ENCODE data around the gene ZNF337. TPM values are rescaled to one million over a fixed set of nuclear protein-coding genes. Genes with fewer than 3 reads are reported as not detected.
A peak's percentile ranks its signal among the peaks of the same experiment; 100 is the strongest.

The ZNF337 gene
- total and polyA plus RNA-seq, 2 of the 13 experiments (the other 11 are each of a cell fraction or from before 2014, with no cell fraction given): 17.0 to 19.6 TPM

DNA sequence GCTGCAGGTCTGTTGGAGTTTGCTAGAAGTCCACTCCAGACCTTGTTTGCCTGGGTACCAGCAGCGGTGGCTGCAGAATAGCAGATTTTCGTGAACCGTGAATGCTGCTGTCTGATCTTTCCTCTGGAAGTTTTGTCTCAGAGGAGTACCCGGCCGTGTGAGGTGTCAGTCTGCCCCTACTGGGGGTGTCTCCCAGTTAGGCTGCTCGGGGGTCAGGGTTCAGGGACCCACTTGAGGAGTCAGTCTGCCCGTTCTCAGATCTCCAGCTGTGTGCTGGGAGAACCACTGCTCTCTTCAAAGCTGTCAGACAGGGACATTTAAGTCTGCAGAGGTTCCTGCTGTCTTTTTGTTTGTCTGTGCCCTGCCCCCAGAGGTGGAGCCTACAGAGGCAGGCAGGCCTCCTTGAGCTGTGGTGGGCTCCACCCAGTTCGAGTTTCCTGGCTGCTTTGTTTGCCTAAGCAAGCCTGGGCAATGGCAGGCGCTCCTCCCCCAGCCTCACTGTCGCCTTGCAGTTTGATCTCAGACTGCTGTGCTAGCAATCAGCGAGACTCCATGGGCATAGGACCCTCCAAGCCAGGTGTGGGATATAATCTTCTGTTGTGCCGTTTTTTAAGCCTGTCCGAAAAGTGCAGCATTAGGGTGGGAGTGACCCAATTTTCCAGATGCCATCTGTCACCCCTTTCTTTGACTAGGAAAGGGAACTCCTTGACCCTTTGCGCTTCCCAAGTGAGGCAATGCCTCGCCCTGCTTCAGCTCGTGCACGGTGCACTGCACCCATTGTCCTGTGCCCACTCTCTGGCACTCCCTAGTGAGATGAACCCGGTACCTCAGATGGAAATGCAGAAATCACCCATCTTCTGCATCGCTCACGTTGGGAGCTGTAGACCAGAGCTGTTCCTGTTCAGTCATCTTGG, 22.5 kb upstream of the ZNF337 start (continued):
- TF ChIP-seq, protein P1, sequence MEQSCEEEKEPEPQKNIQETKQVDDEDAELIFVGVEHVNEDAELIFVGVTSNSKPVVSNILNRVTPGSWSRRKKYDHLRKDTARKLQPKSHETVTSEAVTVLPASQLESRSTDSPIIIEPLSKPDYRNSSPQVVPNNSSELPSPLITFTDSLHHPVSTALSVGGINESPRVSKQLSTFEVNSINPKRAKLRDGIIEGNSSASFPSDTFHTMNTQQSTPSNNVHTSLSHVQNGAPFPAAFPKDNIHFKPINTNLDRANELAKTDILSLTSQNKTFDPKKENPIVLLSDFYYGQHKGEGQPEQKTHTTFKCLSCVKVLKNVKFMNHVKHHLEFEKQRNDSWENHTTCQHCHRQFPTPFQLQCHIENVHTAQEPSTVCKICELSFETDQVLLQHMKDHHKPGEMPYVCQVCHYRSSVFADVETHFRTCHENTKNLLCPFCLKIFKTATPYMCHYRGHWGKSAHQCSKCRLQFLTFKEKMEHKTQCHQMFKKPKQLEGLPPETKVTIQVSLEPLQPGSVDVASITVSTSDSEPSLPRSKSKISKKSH (CRISPR knock-in tag; IDR thresholded peaks at IDR 0.05; ENCODE audit: borderline replicate concordance): 0 out of 2 replicates have a peak, but pooled peaks have one; percentile 69
- TF ChIP-seq AHR (CRISPR knock-in tag; IDR thresholded peaks at IDR 0.05) (0 out of 2 replicates have a peak, but pooled peaks have one; percentile 70), ZNF792 (CRISPR knock-in tag; IDR thresholded peaks at IDR 0.05) (0 out of 2 replicates have a peak, but pooled peaks have one; percentile 17), HOXA3 (CRISPR knock-in tag; IDR thresholded peaks at IDR 0.05) (peak; percentile 80), NAIF1 (CRISPR knock-in tag; IDR thresholded peaks at IDR 0.05; ENCODE audit: borderline replicate concordance) (peak; percentile 47; the same call in 1 of the 2 replicates), MIER3 (CRISPR knock-in tag; IDR thresholded peaks at IDR 0.05; ENCODE audit: borderline replicate concordance) (0 out of 2 replicates have a peak, but pooled peaks have one; percentile 30), BRD4 (CRISPR knock-in tag; IDR thresholded peaks at IDR 0.05) (peak; percentile 40; the same call in 1 of the 2 replicates)
- TF ChIP-seq, protein P2, sequence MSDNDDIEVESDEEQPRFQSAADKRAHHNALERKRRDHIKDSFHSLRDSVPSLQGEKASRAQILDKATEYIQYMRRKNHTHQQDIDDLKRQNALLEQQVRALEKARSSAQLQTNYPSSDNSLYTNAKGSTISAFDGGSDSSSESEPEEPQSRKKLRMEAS (IDR thresholded peaks at IDR 0.05): 0 out of 2 replicates have a peak, but pooled peaks have one; percentile 17
- TF ChIP-seq, protein P3, sequence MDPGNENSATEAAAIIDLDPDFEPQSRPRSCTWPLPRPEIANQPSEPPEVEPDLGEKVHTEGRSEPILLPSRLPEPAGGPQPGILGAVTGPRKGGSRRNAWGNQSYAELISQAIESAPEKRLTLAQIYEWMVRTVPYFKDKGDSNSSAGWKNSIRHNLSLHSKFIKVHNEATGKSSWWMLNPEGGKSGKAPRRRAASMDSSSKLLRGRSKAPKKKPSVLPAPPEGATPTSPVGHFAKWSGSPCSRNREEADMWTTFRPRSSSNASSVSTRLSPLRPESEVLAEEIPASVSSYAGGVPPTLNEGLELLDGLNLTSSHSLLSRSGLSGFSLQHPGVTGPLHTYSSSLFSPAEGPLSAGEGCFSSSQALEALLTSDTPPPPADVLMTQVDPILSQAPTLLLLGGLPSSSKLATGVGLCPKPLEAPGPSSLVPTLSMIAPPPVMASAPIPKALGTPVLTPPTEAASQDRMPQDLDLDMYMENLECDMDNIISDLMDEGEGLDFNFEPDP (CRISPR knock-in tag; conservative IDR thresholded peaks at IDR 0.05): 0 out of 2 replicates have a peak, but pooled peaks have one; percentile 58
- TF ChIP-seq, protein P4, sequence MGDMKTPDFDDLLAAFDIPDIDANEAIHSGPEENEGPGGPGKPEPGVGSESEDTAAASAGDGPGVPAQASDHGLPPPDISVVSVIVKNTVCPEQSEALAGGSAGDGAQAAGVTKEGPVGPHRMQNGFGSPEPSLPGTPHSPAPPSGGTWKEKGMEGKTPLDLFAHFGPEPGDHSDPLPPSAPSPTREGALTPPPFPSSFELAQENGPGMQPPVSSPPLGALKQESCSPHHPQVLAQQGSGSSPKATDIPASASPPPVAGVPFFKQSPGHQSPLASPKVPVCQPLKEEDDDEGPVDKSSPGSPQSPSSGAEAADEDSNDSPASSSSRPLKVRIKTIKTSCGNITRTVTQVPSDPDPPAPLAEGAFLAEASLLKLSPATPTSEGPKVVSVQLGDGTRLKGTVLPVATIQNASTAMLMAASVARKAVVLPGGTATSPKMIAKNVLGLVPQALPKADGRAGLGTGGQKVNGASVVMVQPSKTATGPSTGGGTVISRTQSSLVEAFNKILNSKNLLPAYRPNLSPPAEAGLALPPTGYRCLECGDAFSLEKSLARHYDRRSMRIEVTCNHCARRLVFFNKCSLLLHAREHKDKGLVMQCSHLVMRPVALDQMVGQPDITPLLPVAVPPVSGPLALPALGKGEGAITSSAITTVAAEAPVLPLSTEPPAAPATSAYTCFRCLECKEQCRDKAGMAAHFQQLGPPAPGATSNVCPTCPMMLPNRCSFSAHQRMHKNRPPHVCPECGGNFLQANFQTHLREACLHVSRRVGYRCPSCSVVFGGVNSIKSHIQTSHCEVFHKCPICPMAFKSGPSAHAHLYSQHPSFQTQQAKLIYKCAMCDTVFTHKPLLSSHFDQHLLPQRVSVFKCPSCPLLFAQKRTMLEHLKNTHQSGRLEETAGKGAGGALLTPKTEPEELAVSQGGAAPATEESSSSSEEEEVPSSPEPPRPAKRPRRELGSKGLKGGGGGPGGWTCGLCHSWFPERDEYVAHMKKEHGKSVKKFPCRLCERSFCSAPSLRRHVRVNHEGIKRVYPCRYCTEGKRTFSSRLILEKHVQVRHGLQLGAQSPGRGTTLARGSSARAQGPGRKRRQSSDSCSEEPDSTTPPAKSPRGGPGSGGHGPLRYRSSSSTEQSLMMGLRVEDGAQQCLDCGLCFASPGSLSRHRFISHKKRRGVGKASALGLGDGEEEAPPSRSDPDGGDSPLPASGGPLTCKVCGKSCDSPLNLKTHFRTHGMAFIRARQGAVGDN (CRISPR knock-in tag; IDR thresholded peaks at IDR 0.05): peak; percentile 65
- TF ChIP-seq, protein P5, sequence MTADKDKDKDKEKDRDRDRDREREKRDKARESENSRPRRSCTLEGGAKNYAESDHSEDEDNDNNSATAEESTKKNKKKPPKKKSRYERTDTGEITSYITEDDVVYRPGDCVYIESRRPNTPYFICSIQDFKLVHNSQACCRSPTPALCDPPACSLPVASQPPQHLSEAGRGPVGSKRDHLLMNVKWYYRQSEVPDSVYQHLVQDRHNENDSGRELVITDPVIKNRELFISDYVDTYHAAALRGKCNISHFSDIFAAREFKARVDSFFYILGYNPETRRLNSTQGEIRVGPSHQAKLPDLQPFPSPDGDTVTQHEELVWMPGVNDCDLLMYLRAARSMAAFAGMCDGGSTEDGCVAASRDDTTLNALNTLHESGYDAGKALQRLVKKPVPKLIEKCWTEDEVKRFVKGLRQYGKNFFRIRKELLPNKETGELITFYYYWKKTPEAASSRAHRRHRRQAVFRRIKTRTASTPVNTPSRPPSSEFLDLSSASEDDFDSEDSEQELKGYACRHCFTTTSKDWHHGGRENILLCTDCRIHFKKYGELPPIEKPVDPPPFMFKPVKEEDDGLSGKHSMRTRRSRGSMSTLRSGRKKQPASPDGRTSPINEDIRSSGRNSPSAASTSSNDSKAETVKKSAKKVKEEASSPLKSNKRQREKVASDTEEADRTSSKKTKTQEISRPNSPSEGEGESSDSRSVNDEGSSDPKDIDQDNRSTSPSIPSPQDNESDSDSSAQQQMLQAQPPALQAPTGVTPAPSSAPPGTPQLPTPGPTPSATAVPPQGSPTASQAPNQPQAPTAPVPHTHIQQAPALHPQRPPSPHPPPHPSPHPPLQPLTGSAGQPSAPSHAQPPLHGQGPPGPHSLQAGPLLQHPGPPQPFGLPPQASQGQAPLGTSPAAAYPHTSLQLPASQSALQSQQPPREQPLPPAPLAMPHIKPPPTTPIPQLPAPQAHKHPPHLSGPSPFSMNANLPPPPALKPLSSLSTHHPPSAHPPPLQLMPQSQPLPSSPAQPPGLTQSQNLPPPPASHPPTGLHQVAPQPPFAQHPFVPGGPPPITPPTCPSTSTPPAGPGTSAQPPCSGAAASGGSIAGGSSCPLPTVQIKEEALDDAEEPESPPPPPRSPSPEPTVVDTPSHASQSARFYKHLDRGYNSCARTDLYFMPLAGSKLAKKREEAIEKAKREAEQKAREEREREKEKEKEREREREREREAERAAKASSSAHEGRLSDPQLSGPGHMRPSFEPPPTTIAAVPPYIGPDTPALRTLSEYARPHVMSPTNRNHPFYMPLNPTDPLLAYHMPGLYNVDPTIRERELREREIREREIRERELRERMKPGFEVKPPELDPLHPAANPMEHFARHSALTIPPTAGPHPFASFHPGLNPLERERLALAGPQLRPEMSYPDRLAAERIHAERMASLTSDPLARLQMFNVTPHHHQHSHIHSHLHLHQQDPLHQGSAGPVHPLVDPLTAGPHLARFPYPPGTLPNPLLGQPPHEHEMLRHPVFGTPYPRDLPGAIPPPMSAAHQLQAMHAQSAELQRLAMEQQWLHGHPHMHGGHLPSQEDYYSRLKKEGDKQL (CRISPR knock-in tag; IDR thresholded peaks at IDR 0.05; ENCODE audit: low read depth): peak; percentile 23; the same call in 1 of the 2 replicates
- TF ChIP-seq, protein P6, sequence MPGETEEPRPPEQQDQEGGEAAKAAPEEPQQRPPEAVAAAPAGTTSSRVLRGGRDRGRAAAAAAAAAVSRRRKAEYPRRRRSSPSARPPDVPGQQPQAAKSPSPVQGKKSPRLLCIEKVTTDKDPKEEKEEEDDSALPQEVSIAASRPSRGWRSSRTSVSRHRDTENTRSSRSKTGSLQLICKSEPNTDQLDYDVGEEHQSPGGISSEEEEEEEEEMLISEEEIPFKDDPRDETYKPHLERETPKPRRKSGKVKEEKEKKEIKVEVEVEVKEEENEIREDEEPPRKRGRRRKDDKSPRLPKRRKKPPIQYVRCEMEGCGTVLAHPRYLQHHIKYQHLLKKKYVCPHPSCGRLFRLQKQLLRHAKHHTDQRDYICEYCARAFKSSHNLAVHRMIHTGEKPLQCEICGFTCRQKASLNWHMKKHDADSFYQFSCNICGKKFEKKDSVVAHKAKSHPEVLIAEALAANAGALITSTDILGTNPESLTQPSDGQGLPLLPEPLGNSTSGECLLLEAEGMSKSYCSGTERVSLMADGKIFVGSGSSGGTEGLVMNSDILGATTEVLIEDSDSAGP (CRISPR knock-in tag; IDR thresholded peaks at IDR 0.05; ENCODE audit: borderline replicate concordance): peak; percentile 57; the same call in 1 of the 2 replicates
